ENCODE measurements around the gene CDC27.

DNA sequence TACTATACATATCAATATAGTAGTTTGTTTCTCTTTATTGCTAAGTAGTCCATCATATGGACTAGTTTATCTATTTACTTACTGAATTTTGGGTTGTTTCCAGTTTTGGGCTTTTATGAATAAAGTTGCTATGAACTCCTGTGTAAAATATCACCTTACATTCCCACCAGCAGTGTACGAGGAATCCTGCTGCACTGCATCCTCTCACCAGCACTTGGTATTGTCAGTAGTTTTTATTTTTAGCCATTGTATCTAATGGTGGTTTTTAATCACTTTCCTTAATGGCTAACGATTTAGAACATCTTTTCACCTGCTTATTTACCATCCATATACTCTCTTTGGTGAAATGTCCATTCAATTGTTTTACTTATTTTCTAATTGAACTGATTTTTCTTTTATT, 24.0 kb downstream of the CDC27 start:
- TF ChIP-seq, protein P1, sequence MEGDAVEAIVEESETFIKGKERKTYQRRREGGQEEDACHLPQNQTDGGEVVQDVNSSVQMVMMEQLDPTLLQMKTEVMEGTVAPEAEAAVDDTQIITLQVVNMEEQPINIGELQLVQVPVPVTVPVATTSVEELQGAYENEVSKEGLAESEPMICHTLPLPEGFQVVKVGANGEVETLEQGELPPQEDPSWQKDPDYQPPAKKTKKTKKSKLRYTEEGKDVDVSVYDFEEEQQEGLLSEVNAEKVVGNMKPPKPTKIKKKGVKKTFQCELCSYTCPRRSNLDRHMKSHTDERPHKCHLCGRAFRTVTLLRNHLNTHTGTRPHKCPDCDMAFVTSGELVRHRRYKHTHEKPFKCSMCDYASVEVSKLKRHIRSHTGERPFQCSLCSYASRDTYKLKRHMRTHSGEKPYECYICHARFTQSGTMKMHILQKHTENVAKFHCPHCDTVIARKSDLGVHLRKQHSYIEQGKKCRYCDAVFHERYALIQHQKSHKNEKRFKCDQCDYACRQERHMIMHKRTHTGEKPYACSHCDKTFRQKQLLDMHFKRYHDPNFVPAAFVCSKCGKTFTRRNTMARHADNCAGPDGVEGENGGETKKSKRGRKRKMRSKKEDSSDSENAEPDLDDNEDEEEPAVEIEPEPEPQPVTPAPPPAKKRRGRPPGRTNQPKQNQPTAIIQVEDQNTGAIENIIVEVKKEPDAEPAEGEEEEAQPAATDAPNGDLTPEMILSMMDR (IDR thresholded peaks at IDR 0.05; ENCODE audit: borderline replicate concordance, extremely low read depth, low read length, poor library complexity, severe bottlenecking) = no peak
- no peak for TF ChIP-seq EZH2 (IDR thresholded peaks at IDR 0.05; ENCODE audit: borderline replicate concordance, low read depth, low read length, severe bottlenecking)
